Medulla oblongata (tissue), 1 donor: ENCODE data around the gene CSRP1.
"Not testable (repeated sequence)": the region's sequence is repeated elsewhere in the genome, so short reads cannot be mapped to it uniquely, and the experiment has no call there.

ENCODE experiments used
- DNase-seq: peaks from one replicate; pipeline ENCODE4 v3.0.0-alpha.2; 2015; ENCODE audit errors: extremely low spot score

Gene CSRP1

GRCh38 chr1:201478666-201479065, 28.3 kb downstream of the CSRP1 start:
- not testable (repeated sequence) for DNase-seq

GRCh38 chr1:201476670-201477344, 30.1 kb downstream of the CSRP1 start:
- DNase-seq: no peak

- no peak for DNase-seq
These were observed 30.8 kb downstream of the CSRP1 start for GRCh38 chr1:201475915-201476669.

DNA sequence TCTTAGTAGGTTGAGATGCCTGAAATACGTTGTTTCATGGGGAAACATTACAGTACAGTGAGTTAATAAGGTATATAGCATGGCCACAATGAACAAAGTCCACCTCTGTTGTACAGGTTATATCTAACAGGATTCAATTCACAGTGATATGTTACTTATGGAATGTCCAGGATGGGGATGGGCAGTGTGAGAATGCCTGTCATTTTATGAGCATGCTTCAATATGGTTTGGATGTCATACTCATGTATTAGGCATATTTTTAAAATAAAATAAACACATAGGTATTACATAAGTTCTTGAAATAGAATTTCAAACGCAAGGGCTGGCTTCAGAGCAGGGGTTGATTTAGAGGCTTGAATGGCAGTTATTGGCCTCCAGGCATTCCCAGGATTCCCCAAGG, 31.8 kb downstream of the CSRP1 start:
- DNase-seq: no peak

DNA sequence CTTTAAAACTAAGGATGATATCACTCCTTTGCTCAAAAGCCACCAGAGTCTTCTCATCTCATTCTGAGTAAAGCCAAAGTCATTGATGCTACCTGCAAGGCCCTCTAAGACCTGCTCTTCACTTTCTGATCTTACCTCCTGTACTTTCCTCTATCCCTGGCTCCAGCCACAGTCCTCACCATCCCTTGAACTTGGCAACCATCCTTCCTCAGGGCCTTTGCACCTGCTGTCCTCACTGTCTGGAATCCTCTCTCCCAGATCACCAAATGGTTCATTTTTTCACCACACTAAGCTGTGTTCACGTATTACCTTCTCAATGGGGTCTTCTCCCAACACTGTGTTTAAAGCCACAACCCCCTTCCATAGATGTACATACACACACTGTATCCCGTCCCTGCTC, 33.6 kb downstream of the CSRP1 start:
- no peak for DNase-seq

DNA sequence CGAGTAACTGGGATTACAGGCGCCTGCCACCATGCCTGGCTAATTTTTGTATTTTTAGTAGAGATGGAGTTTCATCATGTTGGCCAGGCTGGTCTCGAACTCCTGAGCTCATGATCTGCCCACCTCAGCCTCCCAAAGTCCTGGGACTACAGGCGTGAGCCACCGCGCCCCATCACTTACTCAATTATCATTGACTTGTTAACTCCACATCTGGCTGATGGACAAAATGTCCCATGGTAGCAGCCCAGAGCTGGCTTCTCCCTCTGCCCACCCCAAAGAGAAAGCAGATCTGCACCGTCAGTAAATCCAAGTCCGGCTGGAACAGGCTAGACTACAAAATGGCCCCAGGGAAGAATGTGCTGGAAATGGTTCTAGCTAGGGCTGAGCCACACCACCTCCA, 34.6 kb downstream of the CSRP1 start:
- DNase-seq: not testable (repeated sequence)

- no peak for DNase-seq
These were observed 35.2 kb downstream of the CSRP1 start for GRCh38 chr1:201471772-201472171.

GRCh38 chr1:201470581-201470980, 36.3 kb downstream of the CSRP1 start:
- no peak for DNase-seq

DNA sequence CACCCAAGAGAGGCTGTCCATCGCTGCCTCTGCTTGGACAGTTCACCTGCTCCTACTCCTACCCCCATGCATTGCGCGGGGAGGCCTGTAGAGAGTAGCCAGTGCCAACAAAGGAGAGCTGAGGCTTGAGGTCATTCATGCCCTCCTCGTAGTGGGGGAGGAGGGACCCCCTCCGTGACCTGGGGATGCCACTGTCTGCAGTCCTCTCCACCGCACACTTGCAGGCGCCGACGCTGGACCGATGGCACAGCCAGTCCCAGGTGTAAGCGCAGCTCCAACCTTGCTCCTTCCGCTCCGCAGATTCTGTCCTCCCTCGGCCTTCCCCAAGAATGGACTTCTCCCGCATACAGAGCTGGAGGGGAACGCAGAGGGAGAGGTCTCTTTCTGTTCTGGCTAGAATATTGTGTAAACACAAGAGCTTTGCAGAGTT, 37.3 kb downstream of the CSRP1 start:
- DNase-seq: no peak

DNA sequence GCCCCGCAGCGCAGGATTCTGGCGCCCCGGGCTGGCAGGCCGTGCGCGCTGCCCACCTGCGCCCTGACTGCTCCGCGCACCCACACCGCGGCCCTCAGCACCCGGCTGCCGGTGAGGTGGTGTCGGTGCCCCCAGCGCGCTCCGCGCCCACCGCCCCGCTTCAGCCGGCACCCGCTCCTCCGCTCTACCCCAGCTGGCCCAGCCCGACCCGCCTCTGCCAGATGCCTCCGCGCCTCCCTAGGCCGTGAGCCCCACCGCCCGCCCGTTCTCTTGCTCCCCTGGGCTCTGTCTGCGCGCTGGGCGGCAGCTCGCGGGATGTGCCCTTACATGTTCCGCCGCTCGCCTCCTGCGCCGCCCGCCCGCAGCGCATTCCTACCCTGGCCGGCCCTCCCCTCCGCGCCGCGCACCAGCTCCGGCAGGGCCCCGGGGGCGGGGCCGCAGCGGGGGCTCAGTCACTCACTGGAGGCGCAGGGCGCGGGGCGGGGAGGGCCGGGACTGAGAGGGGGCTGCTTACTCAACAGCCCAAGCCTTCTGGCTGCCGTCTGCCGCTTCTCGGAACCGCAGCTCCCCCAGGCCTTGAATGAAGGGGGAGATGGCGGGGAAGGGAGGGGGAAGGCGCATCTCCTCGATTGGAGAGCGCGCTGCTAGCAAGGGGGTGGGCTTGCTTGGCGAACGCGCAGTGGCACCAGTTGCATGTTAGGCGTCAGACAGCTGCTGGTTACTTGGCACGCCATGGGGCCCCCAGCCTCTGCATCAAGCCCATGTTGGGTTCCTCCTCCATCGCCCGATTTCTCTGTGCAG, 37.9 kb downstream of the CSRP1 start, which contains the start of gene PHLDA3:
TSS of gene PHLDA3 (minus strand) at position 345 of the 801 bp plus-strand sequence. CDS start 402 bp downstream, outside the sequence.
- peak; percentile 85 for DNase-seq

DNA sequence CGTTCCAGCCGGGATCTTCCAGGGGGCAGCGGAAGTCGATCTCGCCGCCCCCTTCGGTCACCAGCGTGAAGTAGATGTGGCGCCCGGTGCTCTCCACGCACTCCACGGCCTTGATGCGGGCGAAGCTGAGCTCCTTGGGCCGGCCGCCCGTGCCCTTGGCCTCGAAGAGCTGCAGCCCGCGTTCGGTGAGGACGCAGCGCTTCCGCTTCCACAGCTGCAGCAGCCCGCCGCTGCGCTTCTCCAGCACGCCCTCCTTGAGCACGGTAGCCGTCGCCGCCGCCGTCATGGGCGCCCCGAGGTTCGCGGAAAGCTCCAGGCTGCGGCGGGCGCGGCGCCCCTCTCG, 38.5 kb downstream of the CSRP1 start:
- DNase-seq: no peak

- no peak for DNase-seq
These were observed 40.4 kb downstream of the CSRP1 start for GRCh38 chr1:201466492-201466891.

- no peak for DNase-seq
These were observed 41.1 kb downstream of the CSRP1 start for GRCh38 chr1:201465698-201466290.

GRCh38 chr1:201463071-201463552, 43.8 kb downstream of the CSRP1 start:
- peak; percentile 88 for DNase-seq

DNA sequence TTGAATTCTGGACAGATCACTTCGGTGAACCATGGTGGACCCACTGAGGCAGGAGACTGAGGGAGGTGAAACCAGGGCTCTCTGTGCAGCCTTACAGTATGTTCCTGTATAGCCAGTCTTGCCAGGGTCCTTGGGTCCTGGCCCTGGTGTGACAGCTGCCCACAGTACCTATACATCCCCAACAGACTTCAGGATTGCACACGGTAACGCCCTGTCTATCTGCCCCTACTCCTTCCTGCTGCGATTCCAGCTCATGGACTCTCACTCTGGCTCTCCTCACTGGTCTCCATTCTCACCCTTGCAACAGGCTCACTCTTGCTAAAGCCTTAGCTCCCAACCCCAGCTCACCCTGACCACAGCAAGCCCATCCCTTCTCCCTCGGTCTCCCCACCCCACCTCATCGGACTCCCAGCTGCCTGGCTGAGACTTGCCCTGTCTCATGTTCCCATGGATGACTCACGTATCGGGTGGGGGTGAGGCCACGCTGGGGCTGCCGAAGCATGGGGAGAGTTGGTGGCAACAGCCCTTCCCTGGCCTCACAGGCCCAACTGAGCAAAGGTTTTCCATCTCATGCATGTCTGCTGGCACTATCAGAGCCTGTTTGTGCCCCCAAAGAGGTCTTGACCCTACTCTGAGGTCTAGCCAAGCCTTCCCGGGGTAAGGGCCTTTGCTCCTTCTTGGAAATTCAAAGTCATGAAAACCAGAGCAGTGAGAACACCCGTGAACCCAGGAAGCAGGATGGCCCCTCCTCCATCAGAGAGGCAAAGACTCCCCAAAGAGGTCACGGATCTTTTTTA, 45.1 kb downstream of the CSRP1 start:
- DNase-seq: no peak

DNA sequence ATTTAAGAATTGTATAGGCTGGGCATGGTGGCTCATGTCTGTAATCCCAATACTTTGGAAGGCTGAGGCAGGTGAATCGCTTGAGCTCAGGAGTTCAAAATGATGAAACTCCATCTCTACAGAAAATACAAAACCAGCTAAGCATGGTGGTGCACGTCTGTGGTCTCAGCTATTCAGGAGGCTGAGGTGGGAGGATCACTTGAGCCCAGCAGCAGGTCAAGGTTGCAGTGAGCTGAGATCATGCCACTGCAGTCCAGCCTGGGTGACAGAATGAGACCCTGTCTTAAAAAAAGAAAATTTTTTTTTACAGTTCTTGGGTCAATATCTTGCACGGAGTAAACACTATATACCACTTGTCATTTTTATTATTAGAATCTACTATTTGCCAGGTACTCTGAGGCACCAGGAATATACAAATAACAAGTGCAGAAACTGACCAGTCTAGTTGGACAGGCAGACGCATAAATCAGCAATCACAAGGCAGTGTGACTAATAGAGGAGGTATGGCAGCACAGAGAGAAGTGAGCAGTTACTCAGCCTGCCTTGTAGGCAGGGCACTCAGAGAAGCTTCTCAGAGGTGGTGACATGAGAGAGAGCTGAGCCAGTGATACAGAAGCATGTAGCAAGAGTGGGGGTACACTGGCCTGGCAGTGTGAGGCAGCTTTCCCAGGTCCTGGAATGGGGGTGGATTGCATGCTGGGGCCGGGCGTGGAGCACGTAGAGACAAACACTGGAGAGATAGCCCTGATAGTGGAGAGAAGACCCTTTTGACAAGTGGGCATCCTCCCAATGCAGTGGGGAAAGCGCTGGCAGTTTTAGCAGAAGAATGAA, 45.9 kb downstream of the CSRP1 start:
- DNase-seq: no peak

- DNase-seq: no peak
These were observed 47.1 kb downstream of the CSRP1 start for GRCh38 chr1:201459775-201460174.

- no peak for DNase-seq
These were observed 47.9 kb downstream of the CSRP1 start for GRCh38 chr1:201459052-201459451.

GRCh38 chr1:201457508-201457960, 49.4 kb downstream of the CSRP1 start:
- DNase-seq: no peak
